Activated naive CD4-positive, alpha-beta T cell treated with anti-CD3 and anti-CD28 coated beads, Interleukin-2, amount 50 U/mL, for 72 hours (primary cell): ENCODE measurements around the gene NAGPA. TPM values are rescaled to one million over a fixed set of nuclear protein-coding genes. Genes with fewer than 3 reads are reported as not detected.

ENCODE experiments used
- ATAC-seq, 2 donors: fragments of 150-1000 bp; cut with Tn5 transposase; 2 replicates each; pipeline ENCODE4 v1.10.0; 2021; ENCODE audit warnings: mild to moderate bottlenecking in 2 of 2, moderate library complexity in 2 of 2
- DNase-seq, 2 donors: peaks; one replicate each; pipeline ENCODE4 v3.0.0; 2021 to 2022; ENCODE audit warnings: low spot score in 2 of 2
- H3K27ac Mint-ChIP-seq, 2 donors: one replicate each; pipeline ENCODE4 v1.8.0; 2022; ENCODE audit warnings: mild to moderate bottlenecking in 2 of 2, mixed read lengths in 2 of 2
- H3K36me3 Mint-ChIP-seq, 2 donors: one replicate each; pipeline ENCODE4 v1.8.0; 2022; ENCODE audit warnings: mixed read lengths in 2 of 2
- H3K9me3 Mint-ChIP-seq, 2 donors: one replicate each; pipeline ENCODE4 v1.8.0; 2022; ENCODE audit warnings: mixed read lengths in 2 of 2
- total RNA-seq, 2 donors: library from RNA; stranded (reverse); gene quantifications; one replicate each; pipeline ENCODE4 v1.2.3, GENCODE V29; 2022

The NAGPA gene
- total RNA-seq, 2 donors from 2014 or later, result 7.1 to 11.2 TPM

GRCh38 chr16:5000573-5001001, 33.1 kb downstream of the NAGPA start:
- no peaks in the 10 kb centered on the region for H3K9me3 Mint-ChIP-seq
- DNase-seq (no peak), ATAC-seq (no peak)
- no peaks in the 10 kb centered on the region for H3K36me3 Mint-ChIP-seq
- no peak overlapping the region for H3K27ac Mint-ChIP-seq

- DNase-seq (no peak), ATAC-seq (no peak)
- Mint-ChIP-seq H3K36me3 (no peaks in the 10 kb centered on the region), H3K27ac (no peak overlapping the region), H3K9me3 (no peaks in the 10 kb centered on the region)
Observed at GRCh38 chr16:4994719-4995434, 38.9 kb downstream of the NAGPA start.

- H3K36me3 Mint-ChIP-seq, result peaks cover 0 to 6% of the 10 kb centered on the region in 2 donors
- DNase-seq (no peak), ATAC-seq (no peak)
- H3K27ac Mint-ChIP-seq, result no peak overlapping the region
- no peaks in the 10 kb centered on the region for H3K9me3 Mint-ChIP-seq
Observed at GRCh38 chr16:4991754-4992153, 42.0 kb downstream of the NAGPA start.

- DNase-seq, result no peak
- ATAC-seq, result no peak
- Mint-ChIP-seq H3K36me3 (peaks cover 0 to 6% of the 10 kb centered on the region in 2 donors), H3K27ac (no peak overlapping the region), H3K9me3 (no peaks in the 10 kb centered on the region)
Observed at GRCh38 chr16:4990415-4990814, 43.3 kb downstream of the NAGPA start.

- peaks cover 0 to 6% of the 10 kb centered on the region in 2 donors for H3K36me3 Mint-ChIP-seq
- no peak for ATAC-seq
- no peak for DNase-seq
- H3K9me3 Mint-ChIP-seq, result no peaks in the 10 kb centered on the region
- H3K27ac Mint-ChIP-seq, result no peak overlapping the region
Observed at GRCh38 chr16:4989391-4990006, 44.2 kb downstream of the NAGPA start.

- no peak for ATAC-seq
- Mint-ChIP-seq H3K9me3 (peaks cover 0 to 3% of the 10 kb centered on the region in 2 donors), H3K27ac (no peak overlapping the region), H3K36me3 (peaks cover 0 to 6% of the 10 kb centered on the region in 2 donors)
- no peak for DNase-seq
Observed at GRCh38 chr16:4988647-4989046, 45.1 kb downstream of the NAGPA start.

- DNase-seq (no peak), ATAC-seq (no peak)
- H3K9me3 Mint-ChIP-seq, result peaks cover 0 to 3% of the 10 kb centered on the region in 2 donors
- no peak overlapping the region for H3K27ac Mint-ChIP-seq
- H3K36me3 Mint-ChIP-seq, result peaks cover 0 to 6% of the 10 kb centered on the region in 2 donors
Observed at GRCh38 chr16:4987580-4988374, 46.0 kb downstream of the NAGPA start.

- DNase-seq (no peak), ATAC-seq (no peak)
- Mint-ChIP-seq H3K36me3 (peaks cover 0 to 6% of the 10 kb centered on the region in 2 donors), H3K27ac (no peak overlapping the region), H3K9me3 (peaks cover 0 to 3% of the 10 kb centered on the region in 2 donors)
Observed at GRCh38 chr16:4987250-4987579, 46.5 kb downstream of the NAGPA start.

- DNase-seq, result no peak
- Mint-ChIP-seq H3K36me3 (peaks cover 0 to 6% of the 10 kb centered on the region in 2 donors), H3K27ac (no peak overlapping the region), H3K9me3 (peaks cover 0 to 3% of the 10 kb centered on the region in 2 donors)
- no peak for ATAC-seq
Observed at GRCh38 chr16:4984174-4984990, 49.4 kb downstream of the NAGPA start.

- peaks cover 0 to 3% of the 10 kb centered on the region in 2 donors for H3K9me3 Mint-ChIP-seq
- no peak for DNase-seq
- ATAC-seq, result no peak
- no peak overlapping the region for H3K27ac Mint-ChIP-seq
- H3K36me3 Mint-ChIP-seq, result no peaks in the 10 kb centered on the region
Observed at GRCh38 chr16:4982056-4982867, 51.5 kb downstream of the NAGPA start.

GRCh38 chr16:4981473-4981872, 52.3 kb downstream of the NAGPA start:
- DNase-seq, result no peak
- no peak for ATAC-seq
- peaks cover 0 to 3% of the 10 kb centered on the region in 2 donors for H3K9me3 Mint-ChIP-seq

GRCh38 chr16:4980691-4981090, 53.0 kb downstream of the NAGPA start:
- peaks cover 1 to 3% of the 10 kb centered on the region in 2 donors for H3K9me3 Mint-ChIP-seq
- no peak for ATAC-seq
- no peaks in the 10 kb centered on the region for H3K36me3 Mint-ChIP-seq
- no peak for DNase-seq
- no peak overlapping the region for H3K27ac Mint-ChIP-seq

More at GRCh38 chr16:4981473-4981872, 52.3 kb downstream of the NAGPA start:
- Mint-ChIP-seq H3K27ac (no peak overlapping the region), H3K36me3 (no peaks in the 10 kb centered on the region)

GRCh38 chr16:4979736-4980660, 53.7 kb downstream of the NAGPA start:
- Mint-ChIP-seq H3K36me3 (no peaks in the 10 kb centered on the region), H3K9me3 (peaks cover 3 to 5% of the 10 kb centered on the region in 2 donors), H3K27ac (no peak overlapping the region)
- DNase-seq, result no peak
- ATAC-seq, result no peak

GRCh38 chr16:4979164-4979563, 54.6 kb downstream of the NAGPA start:
- Mint-ChIP-seq H3K9me3 (peaks cover 2 to 5% of the 10 kb centered on the region in 2 donors), H3K27ac (no peak overlapping the region), H3K36me3 (no peaks in the 10 kb centered on the region)
- no peak for ATAC-seq
- no peak for DNase-seq

- Mint-ChIP-seq H3K36me3 (no peaks in the 10 kb centered on the region), H3K9me3 (peaks cover 0 to 12% of the 10 kb centered on the region in 2 donors), H3K27ac (no peak overlapping the region)
- DNase-seq, result no peak
- no peak for ATAC-seq
Observed at GRCh38 chr16:4976611-4977145, 57.1 kb downstream of the NAGPA start.
